ENCODE data around the gene SPNS2. TPM values are rescaled to one million over a fixed set of nuclear protein-coding genes. Genes with fewer than 3 reads are reported as not detected.

SPNS2 gene
- total RNA-seq, 1 experiment from 2014 or later: not detected

- H3K27ac Mint-ChIP-seq (ENCODE audit: low read depth, unreplicated experiment): no peak overlapping the region
Measured at GRCh38 chr17:4530799-4531730, 32.4 kb downstream of the SPNS2 start.

GRCh38 chr17:4531988-4532736 lies 33.5 kb downstream of the SPNS2 start:
- ChIA-PET POLR2A (no interaction called here), CTCF (interaction anchor here (0.6 kb wide), 1 partner anchor 531 kb away, joined by 3 read pairs; no protein-coding TSS in a partner anchor)
- peak; percentile 5 for DNase-seq (ENCODE audit: unreplicated experiment)
- Mint-ChIP-seq H3K27ac (ENCODE audit: low read depth, unreplicated experiment) (no peak overlapping the region), H3K4me1 (ENCODE audit: insufficient read depth, unreplicated experiment) (peaks cover 5% of the 10 kb centered on the region), H3K4me3 (ENCODE audit: unreplicated experiment) (no peak overlapping the region), H3K36me3 (ENCODE audit: insufficient read depth, unreplicated experiment) (peaks cover 39% of the 10 kb centered on the region), H3K9me3 (ENCODE audit: unreplicated experiment) (no peaks in the 10 kb centered on the region), H3K27me3 (ENCODE audit: insufficient read depth, unreplicated experiment) (peaks cover 36% of the 10 kb centered on the region)
- TF ChIP-seq CTCF (IDR thresholded peaks at IDR 0.05; ENCODE audit: unreplicated experiment): no peak
- no TSS peak for BruUV-seq (replicated peaks)
- intact Hi-C loops (cut with micrococcal nuclease): no loop called here

More at GRCh38 chr17:4530799-4531730, 32.4 kb downstream of the SPNS2 start:
- intact Hi-C loops (cut with micrococcal nuclease): no loop called here
- ChIA-PET CTCF (no interaction called here), POLR2A (no interaction called here)
- Mint-ChIP-seq H3K4me1 (ENCODE audit: insufficient read depth, unreplicated experiment) (peaks cover 5% of the 10 kb centered on the region), H3K36me3 (ENCODE audit: insufficient read depth, unreplicated experiment) (peaks cover 34% of the 10 kb centered on the region), H3K9me3 (ENCODE audit: unreplicated experiment) (no peaks in the 10 kb centered on the region), H3K4me3 (ENCODE audit: unreplicated experiment) (no peak overlapping the region), H3K27me3 (ENCODE audit: insufficient read depth, unreplicated experiment) (peaks cover 43% of the 10 kb centered on the region)
- no TSS peak for BruUV-seq (replicated peaks)
- TF ChIP-seq CTCF (IDR thresholded peaks at IDR 0.05; ENCODE audit: unreplicated experiment): no peak
- no peak for DNase-seq (ENCODE audit: unreplicated experiment)

- no TSS peak for BruUV-seq (replicated peaks)
Measured at GRCh38 chr17:4532860-4533522, 34.3 kb downstream of the SPNS2 start.

More at GRCh38 chr17:4532860-4533522, 34.3 kb downstream of the SPNS2 start:
- DNase-seq (ENCODE audit: unreplicated experiment): no peak
- POLR2A ChIA-PET: no interaction called here
- H3K27ac Mint-ChIP-seq (ENCODE audit: low read depth, unreplicated experiment): no peak overlapping the region
- H3K9me3 Mint-ChIP-seq (ENCODE audit: unreplicated experiment): no peaks in the 10 kb centered on the region
- H3K4me3 Mint-ChIP-seq (ENCODE audit: unreplicated experiment): no peak overlapping the region
- intact Hi-C loops (cut with micrococcal nuclease): no loop called here
- peaks cover 28% of the 10 kb centered on the region for H3K27me3 Mint-ChIP-seq (ENCODE audit: insufficient read depth, unreplicated experiment)
- peaks cover 5% of the 10 kb centered on the region for H3K4me1 Mint-ChIP-seq (ENCODE audit: insufficient read depth, unreplicated experiment)
- no peak for TF ChIP-seq CTCF (IDR thresholded peaks at IDR 0.05; ENCODE audit: unreplicated experiment)
- CTCF ChIA-PET: interaction anchor here (0.6 kb wide), 1 partner anchor 530 kb away, joined by 3 read pairs; no protein-coding TSS in a partner anchor
- peaks cover 39% of the 10 kb centered on the region for H3K36me3 Mint-ChIP-seq (ENCODE audit: insufficient read depth, unreplicated experiment)
